ENCODE results near the gene CHD1.
A peak's percentile ranks its signal among the peaks of the same experiment; 100 is the strongest.

Gene CHD1

GRCh38 chr5:98898743-98899142 lies 30.1 kb downstream of the CHD1 start:
- DNase-seq (ENCODE audit: low spot score) = no peak

GRCh38 chr5:98891591-98891990 lies 37.2 kb downstream of the CHD1 start:
- no peak for DNase-seq (ENCODE audit: low spot score)

GRCh38 chr5:98880598-98880997 lies 48.2 kb downstream of the CHD1 start:
- DNase-seq (ENCODE audit: low spot score) = no peak

- DNase-seq (ENCODE audit: low spot score) = no peak
Observed at GRCh38 chr5:98880151-98880550, 48.7 kb downstream of the CHD1 start.

- DNase-seq (ENCODE audit: low spot score) = no peak
Observed at GRCh38 chr5:98877600-98877999, 51.2 kb downstream of the CHD1 start.

GRCh38 chr5:98872674-98873073 lies 56.1 kb downstream of the CHD1 start:
- DNase-seq (ENCODE audit: low spot score) = no peak

- no peak for DNase-seq (ENCODE audit: low spot score)
Observed at GRCh38 chr5:98865690-98866089, 63.1 kb downstream of the CHD1 start.

- no peak for DNase-seq (ENCODE audit: low spot score)
Observed at GRCh38 chr5:98847054-98847453, 81.8 kb downstream of the CHD1 start.

- DNase-seq (ENCODE audit: low spot score) = no peak
Observed at GRCh38 chr5:98846520-98846919, 82.3 kb downstream of the CHD1 start.

GRCh38 chr5:98845878-98846277 lies 82.9 kb downstream of the CHD1 start:
- DNase-seq (ENCODE audit: low spot score) = no peak

GRCh38 chr5:98844865-98845264 lies 83.9 kb downstream of the CHD1 start:
- DNase-seq (ENCODE audit: low spot score) = no peak

GRCh38 chr5:98843481-98843880 lies 85.3 kb downstream of the CHD1 start:
- no peak for DNase-seq (ENCODE audit: low spot score)

- DNase-seq (ENCODE audit: low spot score) = no peak
Observed at GRCh38 chr5:98840946-98841345, 87.9 kb downstream of the CHD1 start.

GRCh38 chr5:98839469-98840383 lies 89.1 kb downstream of the CHD1 start:
- DNase-seq (ENCODE audit: low spot score) = no peak

GRCh38 chr5:98836175-98836574 lies 92.6 kb downstream of the CHD1 start:
- DNase-seq (ENCODE audit: low spot score) = no peak

GRCh38 chr5:98827588-98828284 lies 101.1 kb downstream of the CHD1 start:
- no peak for DNase-seq (ENCODE audit: low spot score)

- DNase-seq (ENCODE audit: low spot score) = peak; percentile 29
Observed at GRCh38 chr5:98827161-98827560, 101.6 kb downstream of the CHD1 start.

- DNase-seq (ENCODE audit: low spot score) = no peak
Observed at GRCh38 chr5:98825582-98826375, 103.0 kb downstream of the CHD1 start.

GRCh38 chr5:98816582-98817222 lies 112.1 kb downstream of the CHD1 start:
- no peak for DNase-seq (ENCODE audit: low spot score)

GRCh38 chr5:98813755-98814154 lies 115.1 kb downstream of the CHD1 start:
- DNase-seq (ENCODE audit: low spot score) = no peak

GRCh38 chr5:98810206-98810605 lies 118.6 kb downstream of the CHD1 start:
- no peak for DNase-seq (ENCODE audit: low spot score)

- DNase-seq (ENCODE audit: low spot score) = no peak
Observed at GRCh38 chr5:98807806-98808205, 121.0 kb downstream of the CHD1 start.

Measured in kidney capillary endothelial cell (primary cell).